SW480 (cell line): ENCODE data around the gene VWCE.
A peak's percentile ranks its signal among the peaks of the same experiment; 100 is the strongest.

Source experiments
- DNase-seq: peaks from one replicate; pipeline ENCODE4 v3.0.0-alpha.2; 2016; ENCODE audit warnings: low spot score

VWCE gene, protein sequence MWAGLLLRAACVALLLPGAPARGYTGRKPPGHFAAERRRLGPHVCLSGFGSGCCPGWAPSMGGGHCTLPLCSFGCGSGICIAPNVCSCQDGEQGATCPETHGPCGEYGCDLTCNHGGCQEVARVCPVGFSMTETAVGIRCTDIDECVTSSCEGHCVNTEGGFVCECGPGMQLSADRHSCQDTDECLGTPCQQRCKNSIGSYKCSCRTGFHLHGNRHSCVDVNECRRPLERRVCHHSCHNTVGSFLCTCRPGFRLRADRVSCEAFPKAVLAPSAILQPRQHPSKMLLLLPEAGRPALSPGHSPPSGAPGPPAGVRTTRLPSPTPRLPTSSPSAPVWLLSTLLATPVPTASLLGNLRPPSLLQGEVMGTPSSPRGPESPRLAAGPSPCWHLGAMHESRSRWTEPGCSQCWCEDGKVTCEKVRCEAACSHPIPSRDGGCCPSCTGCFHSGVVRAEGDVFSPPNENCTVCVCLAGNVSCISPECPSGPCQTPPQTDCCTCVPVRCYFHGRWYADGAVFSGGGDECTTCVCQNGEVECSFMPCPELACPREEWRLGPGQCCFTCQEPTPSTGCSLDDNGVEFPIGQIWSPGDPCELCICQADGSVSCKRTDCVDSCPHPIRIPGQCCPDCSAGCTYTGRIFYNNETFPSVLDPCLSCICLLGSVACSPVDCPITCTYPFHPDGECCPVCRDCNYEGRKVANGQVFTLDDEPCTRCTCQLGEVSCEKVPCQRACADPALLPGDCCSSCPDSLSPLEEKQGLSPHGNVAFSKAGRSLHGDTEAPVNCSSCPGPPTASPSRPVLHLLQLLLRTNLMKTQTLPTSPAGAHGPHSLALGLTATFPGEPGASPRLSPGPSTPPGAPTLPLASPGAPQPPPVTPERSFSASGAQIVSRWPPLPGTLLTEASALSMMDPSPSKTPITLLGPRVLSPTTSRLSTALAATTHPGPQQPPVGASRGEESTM

DNA sequence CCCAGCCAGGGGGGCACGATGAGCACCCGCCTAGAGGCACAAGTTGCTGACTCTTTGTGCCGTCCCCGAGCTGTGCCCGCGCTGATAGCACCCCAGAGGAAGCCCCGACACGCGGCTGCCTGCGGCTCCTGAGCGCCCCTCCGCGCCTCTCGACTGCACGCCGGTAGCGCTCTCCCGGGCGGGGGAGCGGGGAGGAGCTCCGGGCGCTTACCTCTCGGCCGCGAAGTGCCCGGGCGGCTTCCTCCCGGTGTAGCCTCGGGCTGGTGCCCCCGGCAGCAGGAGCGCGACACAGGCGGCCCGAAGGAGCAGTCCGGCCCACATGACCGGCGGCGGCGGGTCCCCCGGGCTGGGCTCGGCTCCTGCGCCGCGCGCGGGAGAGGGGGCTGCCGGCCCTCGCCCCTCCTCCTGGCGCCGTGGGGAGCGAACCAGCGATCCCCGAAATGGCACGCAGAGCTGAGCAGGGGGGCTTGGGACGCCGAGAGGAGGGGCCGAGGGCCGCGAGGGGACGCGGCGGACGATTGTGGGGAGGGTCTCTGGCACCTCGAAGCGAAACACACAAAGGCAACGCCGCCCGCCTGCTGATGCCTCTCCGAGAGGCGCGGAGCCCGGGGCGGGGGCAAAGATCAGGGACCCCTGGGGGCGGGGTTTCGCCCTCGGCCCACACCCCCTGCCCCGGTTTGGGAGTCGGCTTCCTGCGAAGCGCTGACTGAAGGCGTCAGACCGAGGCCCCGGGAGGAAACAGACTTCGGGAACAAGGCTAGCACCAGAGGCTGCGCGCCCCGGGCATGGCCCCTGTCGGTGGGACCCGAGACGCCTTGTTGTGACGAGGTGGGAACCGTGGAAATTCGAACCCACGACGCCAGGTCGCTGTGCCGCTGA is at the start of gene VWCE:
Gene VWCE, minus strand, starts transcription at position 600 of the 879 bp plus-strand sequence. Its CDS starts 279 bp downstream, at position 321.
- peak; percentile 83 for DNase-seq

GRCh38 chr11:61343792-61344745 is 49.0 kb upstream of the VWCE start:
- no peak for DNase-seq

- DNase-seq = no peak
Measured at GRCh38 chr11:61342207-61342803, 47.2 kb upstream of the VWCE start.

GRCh38 chr11:61341706-61342105 is 46.6 kb upstream of the VWCE start:
- no peak for DNase-seq

GRCh38 chr11:61340979-61341378 is 45.9 kb upstream of the VWCE start:
- no peak for DNase-seq

DNA sequence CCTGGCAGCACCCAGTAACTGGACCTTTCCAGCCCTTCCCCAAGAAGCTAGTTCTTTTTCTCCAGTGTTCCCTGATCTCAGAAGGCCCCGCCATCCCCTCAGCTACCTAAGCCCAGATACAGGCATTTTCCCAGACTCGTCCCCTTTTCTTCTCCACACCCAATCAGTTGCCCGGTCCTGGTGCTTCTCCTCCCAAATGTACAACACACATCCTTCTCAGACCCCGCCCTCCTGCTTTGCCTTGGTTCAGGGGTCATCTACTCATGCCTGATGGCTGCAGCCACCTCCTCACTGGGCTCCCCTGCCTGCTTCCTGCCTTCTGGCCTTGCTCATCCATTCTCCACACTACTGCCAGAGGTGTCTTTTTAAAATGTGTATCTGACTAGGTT is 44.4 kb upstream of the VWCE start:
- DNase-seq = no peak

DNA sequence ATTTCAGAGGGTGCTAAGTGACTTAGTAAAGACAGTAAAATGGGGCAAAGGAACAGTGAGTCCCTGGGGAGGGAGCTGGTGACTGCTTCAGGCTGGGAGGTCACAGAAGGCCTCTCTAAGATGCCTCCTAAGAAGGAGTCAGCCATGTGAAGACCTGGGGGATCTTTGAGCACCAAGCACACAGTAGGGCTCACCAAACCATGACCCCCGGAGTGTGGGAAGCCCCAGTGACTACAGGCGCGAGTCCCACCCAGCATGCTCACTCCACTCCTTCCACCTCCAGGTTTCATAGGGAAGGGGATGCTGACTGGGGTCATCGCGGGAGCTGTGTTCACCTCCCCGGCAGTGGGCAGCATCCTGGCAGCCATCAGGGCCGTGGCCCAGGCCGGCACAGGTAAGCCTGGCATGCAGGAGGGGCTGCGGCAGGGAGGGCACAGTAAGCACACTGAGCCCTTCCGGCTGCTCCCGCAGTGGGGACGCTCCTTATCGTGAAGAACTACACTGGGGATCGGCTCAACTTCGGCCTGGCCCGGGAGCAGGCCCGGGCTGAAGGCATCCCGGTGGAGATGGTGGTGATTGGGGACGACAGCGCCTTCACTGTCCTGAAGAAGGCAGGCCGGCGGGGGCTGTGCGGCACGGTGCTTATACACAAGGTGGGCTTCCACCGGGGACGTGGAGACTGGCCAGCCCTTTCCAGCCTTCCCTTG is 43.8 kb upstream of the VWCE start:
- DNase-seq = no peak

DNA sequence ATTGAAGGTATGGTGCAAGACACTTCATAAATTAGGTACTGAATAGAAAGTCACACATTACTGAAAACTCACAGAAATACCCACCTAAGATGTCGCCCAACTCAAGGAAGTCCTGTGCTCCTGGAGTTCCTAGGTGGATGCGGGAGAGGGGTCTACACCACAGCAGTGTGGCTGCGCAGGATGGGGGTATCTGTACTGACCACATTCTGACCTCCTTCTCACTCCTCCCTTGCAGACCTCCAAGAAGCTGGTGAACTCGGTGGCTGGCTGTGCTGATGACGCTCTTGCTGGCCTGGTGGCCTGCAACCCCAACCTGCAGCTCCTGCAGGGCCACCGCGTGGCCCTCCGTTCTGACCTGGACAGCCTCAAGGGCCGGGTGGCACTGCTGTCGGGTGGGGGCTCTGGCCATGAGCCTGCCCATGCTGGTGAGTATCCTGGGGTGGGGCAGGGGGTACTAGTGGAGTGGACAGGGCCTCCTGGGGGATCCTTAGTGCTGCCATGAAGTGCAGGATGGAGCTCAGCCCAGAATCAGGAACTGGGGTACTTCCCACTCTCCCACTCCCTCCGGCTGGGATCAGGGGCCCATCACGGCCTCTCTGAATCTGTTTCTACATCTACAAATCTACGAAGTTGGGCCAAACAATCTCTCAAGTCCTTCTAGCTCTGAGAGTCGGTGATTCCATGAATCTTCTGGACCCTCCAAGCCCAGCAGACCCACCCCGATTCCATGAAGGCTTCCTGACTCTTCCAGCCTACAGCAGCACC is 42.8 kb upstream of the VWCE start:
- DNase-seq = no peak

- DNase-seq = peak; percentile 81
Measured at GRCh38 chr11:61336171-61336935, 41.2 kb upstream of the VWCE start.

GRCh38 chr11:61335355-61335710 is 40.2 kb upstream of the VWCE start:
- DNase-seq = no peak

DNA sequence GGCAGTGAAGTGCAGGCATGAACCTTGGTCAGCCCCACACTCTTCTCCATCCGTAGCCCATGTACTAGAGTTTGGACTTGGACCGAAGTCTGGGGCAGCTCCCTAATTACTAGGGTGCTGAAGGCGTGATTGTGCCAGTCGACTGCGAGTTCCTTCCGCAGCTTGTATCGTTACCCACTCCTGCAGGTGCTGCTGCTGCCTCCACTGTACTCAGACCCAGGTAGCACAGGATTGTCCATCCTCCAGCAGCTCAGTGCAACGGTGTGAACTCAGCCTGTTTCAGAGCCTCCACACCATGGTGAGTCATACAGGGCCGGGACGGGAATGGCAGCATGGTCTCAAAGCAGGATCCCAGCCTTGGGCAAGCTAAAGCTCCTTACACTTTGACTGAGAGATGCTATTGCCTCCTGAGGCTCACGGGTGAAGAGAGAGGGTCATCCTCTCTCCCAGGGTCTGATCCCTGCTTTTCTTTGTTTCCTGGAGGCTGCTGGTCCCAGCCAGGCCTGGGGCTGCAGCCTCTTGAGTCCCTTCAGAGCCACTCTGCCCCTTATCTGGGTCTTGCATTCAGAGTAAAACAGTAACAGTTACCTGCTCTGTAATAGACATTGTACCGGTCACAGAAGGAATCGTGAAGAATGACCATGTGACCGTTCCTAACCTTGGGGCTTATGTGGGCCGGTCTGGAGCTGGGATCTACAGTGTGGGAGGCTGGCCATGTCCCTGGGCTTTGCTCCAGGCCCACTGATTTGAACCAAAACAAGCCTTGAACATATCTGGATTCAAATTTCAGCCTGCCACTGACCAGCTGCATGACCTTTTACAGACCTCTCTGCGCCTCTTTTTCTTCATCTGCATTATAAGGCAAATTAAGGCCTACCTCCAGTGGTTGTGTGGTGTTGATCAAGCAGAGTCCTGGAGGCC is 39.6 kb upstream of the VWCE start:
- DNase-seq = peak; percentile 27

GRCh38 chr11:61333550-61334433 is 38.7 kb upstream of the VWCE start:
- DNase-seq = no peak

- peak; percentile 94 for DNase-seq
Measured at GRCh38 chr11:61332797-61333549, 37.9 kb upstream of the VWCE start, which contains the start of the genes DDB1 and TKFC. Gene DDB1, minus strand, starts transcription at chr11:61333105. Its CDS starts 137 bp downstream, at chr11:61332968. Gene TKFC, plus strand, starts transcription at chr11:61333228. Its CDS starts 1,501 bp downstream, at chr11:61334729.

- DNase-seq = no peak
Measured at GRCh38 chr11:61332281-61332796, 37.2 kb upstream of the VWCE start.

- DNase-seq = no peak
Measured at GRCh38 chr11:61331651-61332050, 36.5 kb upstream of the VWCE start.
